ENCODE results near the gene RD3L. TPM values are rescaled to one million over a fixed set of nuclear protein-coding genes. Genes with fewer than 3 reads are reported as not detected.

Gene RD3L
- total and polyA plus RNA-seq, 2 of the 13 experiments (the other 11 are each of a cell fraction or from before 2014, with no cell fraction given), result not detected

- TF ChIP-seq ZBED4 (CRISPR knock-in tag; IDR thresholded peaks at IDR 0.05; ENCODE audit: borderline replicate concordance) (no peak), ZNF121 (CRISPR knock-in tag; IDR thresholded peaks at IDR 0.05) (peak; percentile 58; the same call in 1 of the 2 replicates), NFIB (CRISPR knock-in tag; IDR thresholded peaks at IDR 0.05; ENCODE audit: borderline replicate concordance) (no peak), NR2F6 (IDR thresholded peaks at IDR 0.05) (no peak; the same call in 1 of the 2 replicates), NR2F6 (CRISPR knock-in tag; IDR thresholded peaks at IDR 0.05) (peak; percentile 33; the same call in 1 of the 2 replicates), ETV6 (CRISPR knock-in tag; conservative IDR thresholded peaks at IDR 0.05) (peak; percentile 68), ZSCAN21 (CRISPR knock-in tag; IDR thresholded peaks at IDR 0.05; ENCODE audit: borderline replicate concordance) (peak; percentile 61), ETV5 (CRISPR knock-in tag; IDR thresholded peaks at IDR 0.05; ENCODE audit: borderline replicate concordance) (peak; percentile 36; the same call in 1 of the 2 replicates), CBFB (CRISPR knock-in tag; IDR thresholded peaks at IDR 0.05) (no peak), ZKSCAN5 (CRISPR knock-in tag; IDR thresholded peaks at IDR 0.05) (no peak), SALL1 (CRISPR knock-in tag; IDR thresholded peaks at IDR 0.05) (peak; percentile 47), RNF2 (conservative IDR thresholded peaks at IDR 0.05; ENCODE audit: low read depth) (no peak), ZNF720 (CRISPR knock-in tag; IDR thresholded peaks at IDR 0.05) (no peak), HNF4A (CRISPR knock-in tag; IDR thresholded peaks at IDR 0.05) (peak; percentile 34), SP2 (CRISPR knock-in tag; IDR thresholded peaks at IDR 0.05) (no peak), ZNF556 (CRISPR knock-in tag; IDR thresholded peaks at IDR 0.05; ENCODE audit: borderline replicate concordance) (no peak), SKI (IDR thresholded peaks at IDR 0.05; ENCODE audit: partially characterized antibody) (no peak), TOPORS (CRISPR knock-in tag; IDR thresholded peaks at IDR 0.05) (no peak), MED1 (CRISPR knock-in tag; IDR thresholded peaks at IDR 0.05) (peak; percentile 47; the same call in 1 of the 2 replicates), CEBPZ (IDR thresholded peaks at IDR 0.05; ENCODE audit: low read length) (no peak), FOSL2 (CRISPR knock-in tag; IDR thresholded peaks at IDR 0.05) (no peak), ZNF235 (CRISPR knock-in tag; IDR thresholded peaks at IDR 0.05; ENCODE audit: borderline replicate concordance) (no peak), BATF2 (CRISPR knock-in tag; IDR thresholded peaks at IDR 0.05) (no peak), HES4 (CRISPR knock-in tag; IDR thresholded peaks at IDR 0.05; ENCODE audit: borderline replicate concordance) (no peak)
These were observed 51.3 kb downstream of the RD3L start (continued) for GRCh38 chr14:103890821-103891666.
